HG03103 (cell line): ENCODE measurements around the gene TBCC.

Experiments used
- ATAC-seq: cut with Tn5 transposase; IDR thresholded peaks from one replicate; pipeline ENCODE4 v1.9.1; 2021; ENCODE audit warnings: low read depth; ENCODE audit not compliant: unreplicated experiment

The TBCC gene

DNA sequence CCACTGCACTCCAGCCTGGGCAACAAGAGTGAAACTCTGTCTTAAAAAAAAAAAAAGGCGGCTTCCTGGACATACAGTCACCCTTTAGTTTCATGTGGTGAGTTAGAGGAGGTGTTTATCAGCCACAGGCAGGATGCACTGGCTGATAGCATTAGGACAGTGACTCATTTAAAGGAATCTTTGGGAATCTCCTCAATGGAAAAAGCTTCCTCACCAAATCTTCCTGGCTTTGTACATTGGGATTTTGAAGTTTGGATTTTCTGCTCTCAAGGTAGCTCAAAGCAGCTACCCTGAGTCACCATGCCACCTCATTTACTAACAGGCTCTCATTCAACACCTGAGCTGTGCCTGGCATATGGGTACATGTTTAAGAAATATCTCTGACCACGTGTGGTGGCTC, 43.7 kb downstream of the TBCC start:
- no peak for ATAC-seq

DNA sequence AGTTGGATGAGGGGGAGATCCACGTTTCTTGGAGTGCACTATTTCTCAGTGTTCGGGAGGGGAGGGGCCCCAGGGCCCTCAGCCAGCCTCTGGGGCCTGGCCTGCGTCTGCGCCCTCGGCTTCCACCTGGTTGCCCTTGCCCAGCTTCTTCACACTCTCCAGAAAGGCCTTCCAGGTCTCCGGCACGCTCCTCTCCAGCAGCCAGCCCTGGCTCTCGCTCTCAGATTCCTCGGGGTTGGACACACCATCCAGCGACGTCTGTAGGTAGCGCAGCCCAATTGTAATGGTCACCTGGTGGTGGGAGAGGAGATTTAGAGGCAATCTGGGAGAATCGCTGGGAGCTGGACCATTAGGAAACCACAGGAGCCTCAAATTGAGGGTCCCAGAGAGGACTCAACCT, 47.7 kb downstream of the TBCC start:
- no peak for ATAC-seq

GRCh38 chr6:42697268-42697655, 48.6 kb downstream of the TBCC start:
- no peak for ATAC-seq

GRCh38 chr6:42696526-42697267, 49.2 kb downstream of the TBCC start:
- ATAC-seq, result no peak

- ATAC-seq, result no peak
These were observed 51.3 kb downstream of the TBCC start for GRCh38 chr6:42694586-42694985.
